BJ (cell line): Measurements from ENCODE around the gene FASTKD3. TPM values are rescaled to one million over a fixed set of nuclear protein-coding genes. Genes with fewer than 3 reads are reported as not detected.
"Not testable (repeated sequence)": the region's sequence is repeated elsewhere in the genome, so short reads cannot be mapped to it uniquely, and the experiment has no call there.

Source experiments
- CTCF ChIA-PET: fragments of 350-600 bp; formaldehyde crosslinking; extraction: SDS; loops from one replicate; lab custom pipeline; 2021; ENCODE audit warnings: antibody characterized with exemption, inconsistent platforms; lab: Yijun Ruan, JAX
- POLR2A ChIA-PET: fragments of 300-600 bp; sonication (Branson Sonifier 250); formaldehyde crosslinking; extraction: SDS; loops from one replicate; lab custom pipeline; 2021; ENCODE audit warnings: antibody characterized with exemption; lab: Charles Lee
- DNase-seq: peaks from one replicate; pipeline ENCODE4 v3.0.0-alpha.2; 2011; ENCODE audit warnings: low read depth
- H3K27me3 ChIP-seq: 2 replicates; pipeline ENCODE4 v1.6.0; 2011; ENCODE audit warnings: low read length; ENCODE audit not compliant: control insufficient read depth, insufficient read depth
- H3K36me3 ChIP-seq: 2 replicates; pipeline ENCODE4 v1.5.1; 2011; ENCODE audit warnings: low read length; ENCODE audit not compliant: control insufficient read depth, insufficient read depth
- H3K4me3 ChIP-seq: 2 replicates; pipeline ENCODE4 v1.5.1; 2011; ENCODE audit warnings: low read depth, mild to moderate bottlenecking, control low read depth, low read length
- polyA minus RNA-seq: library from RNA; depleted of rRNA, polyadenylated mRNA; stranded (reverse); fragments of >200 nt; gene quantifications from 2 replicates; pipeline ENCODE4 v1.2.3, GENCODE V29; 2011; rRNA and poly(A)+ RNA removed
- polyA plus RNA-seq: library from polyadenylated mRNA; depleted of rRNA; stranded (reverse); fragments of >200 nt; gene quantifications from 2 replicates; pipeline ENCODE4 v1.2.3, GENCODE V29; 2011; rRNA removed
- TF ChIP-seq, protein P1 (sequence below): IDR thresholded peaks from 2 replicates; pipeline ENCODE4 v1.5.1; 2011; ENCODE audit warnings: low read depth, mild to moderate bottlenecking, control low read depth, inconsistent platforms, low read length, moderate library complexity; ENCODE audit not compliant: insufficient read depth

The FASTKD3 gene, protein sequence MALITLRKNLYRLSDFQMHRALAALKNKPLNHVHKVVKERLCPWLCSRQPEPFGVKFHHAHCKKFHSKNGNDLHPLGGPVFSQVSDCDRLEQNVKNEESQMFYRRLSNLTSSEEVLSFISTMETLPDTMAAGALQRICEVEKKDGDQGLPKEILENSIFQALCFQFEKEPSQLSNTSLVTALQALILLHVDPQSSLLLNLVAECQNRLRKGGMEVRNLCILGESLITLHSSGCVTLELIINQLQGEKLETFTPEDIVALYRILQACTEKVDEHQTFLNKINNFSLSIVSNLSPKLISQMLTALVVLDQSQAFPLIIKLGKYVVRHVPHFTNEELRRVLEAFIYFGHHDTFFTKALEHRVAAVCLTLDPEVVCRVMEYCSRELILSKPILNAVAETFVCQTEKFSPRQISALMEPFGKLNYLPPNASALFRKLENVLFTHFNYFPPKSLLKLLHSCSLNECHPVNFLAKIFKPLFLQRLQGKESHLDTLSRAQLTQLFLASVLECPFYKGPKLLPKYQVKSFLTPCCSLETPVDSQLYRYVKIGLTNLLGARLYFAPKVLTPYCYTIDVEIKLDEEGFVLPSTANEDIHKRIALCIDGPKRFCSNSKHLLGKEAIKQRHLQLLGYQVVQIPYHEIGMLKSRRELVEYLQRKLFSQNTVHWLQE
- polyA plus RNA-seq (5.6 and 9.2 TPM in 2 replicates), polyA minus RNA-seq (1.7 and 3.0 TPM in 2 replicates)

DNA sequence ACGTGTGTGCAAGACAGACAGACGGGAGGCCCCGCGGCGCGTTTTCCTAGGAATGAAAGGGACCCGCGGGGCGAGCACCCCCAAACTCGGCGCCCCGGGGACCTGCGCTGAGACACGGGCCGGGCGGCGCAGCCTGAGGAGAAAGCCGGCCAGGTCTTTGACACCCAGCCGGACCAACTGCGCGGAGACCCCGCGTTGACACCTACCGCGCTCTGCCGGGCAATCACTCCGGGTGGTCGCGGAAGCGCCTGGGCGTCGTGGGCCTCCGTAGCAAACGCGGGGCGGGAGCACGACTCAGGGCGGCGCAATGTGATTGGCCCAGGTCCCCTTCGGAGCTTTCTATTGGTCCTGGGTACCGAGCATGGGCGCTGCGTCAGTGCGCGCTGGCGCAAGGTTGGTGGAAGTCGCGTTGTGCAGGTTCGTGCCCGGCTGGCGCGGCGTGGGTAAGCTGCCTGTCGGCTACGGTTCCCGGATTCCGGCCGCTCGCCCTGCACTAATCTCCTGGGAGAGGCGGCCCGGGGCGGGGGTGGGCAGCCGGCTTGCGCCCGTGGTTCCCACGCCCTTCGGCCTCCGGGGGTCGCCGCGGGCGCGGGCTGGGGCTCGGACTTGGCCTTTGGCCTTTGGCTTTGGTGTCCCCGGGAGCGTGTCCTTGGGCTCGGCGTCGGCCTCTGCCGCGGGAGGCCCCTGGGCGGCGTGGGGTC, at the start of gene FASTKD3, which contains the start of gene MTRR:
TSS of gene FASTKD3 (minus strand) at position 259 of the 701 bp plus-strand sequence. CDS start 948 bp downstream, outside the sequence.
TSS of gene MTRR (plus strand) at position 376 of the 701 bp plus-strand sequence. CDS start 1,647 bp downstream, outside the sequence.
- POLR2A ChIA-PET = no interaction called here
- H3K36me3 ChIP-seq = 0 out of 2 replicates have a peak, but pooled peaks cover 1% of the 10 kb centered on the region

DNA sequence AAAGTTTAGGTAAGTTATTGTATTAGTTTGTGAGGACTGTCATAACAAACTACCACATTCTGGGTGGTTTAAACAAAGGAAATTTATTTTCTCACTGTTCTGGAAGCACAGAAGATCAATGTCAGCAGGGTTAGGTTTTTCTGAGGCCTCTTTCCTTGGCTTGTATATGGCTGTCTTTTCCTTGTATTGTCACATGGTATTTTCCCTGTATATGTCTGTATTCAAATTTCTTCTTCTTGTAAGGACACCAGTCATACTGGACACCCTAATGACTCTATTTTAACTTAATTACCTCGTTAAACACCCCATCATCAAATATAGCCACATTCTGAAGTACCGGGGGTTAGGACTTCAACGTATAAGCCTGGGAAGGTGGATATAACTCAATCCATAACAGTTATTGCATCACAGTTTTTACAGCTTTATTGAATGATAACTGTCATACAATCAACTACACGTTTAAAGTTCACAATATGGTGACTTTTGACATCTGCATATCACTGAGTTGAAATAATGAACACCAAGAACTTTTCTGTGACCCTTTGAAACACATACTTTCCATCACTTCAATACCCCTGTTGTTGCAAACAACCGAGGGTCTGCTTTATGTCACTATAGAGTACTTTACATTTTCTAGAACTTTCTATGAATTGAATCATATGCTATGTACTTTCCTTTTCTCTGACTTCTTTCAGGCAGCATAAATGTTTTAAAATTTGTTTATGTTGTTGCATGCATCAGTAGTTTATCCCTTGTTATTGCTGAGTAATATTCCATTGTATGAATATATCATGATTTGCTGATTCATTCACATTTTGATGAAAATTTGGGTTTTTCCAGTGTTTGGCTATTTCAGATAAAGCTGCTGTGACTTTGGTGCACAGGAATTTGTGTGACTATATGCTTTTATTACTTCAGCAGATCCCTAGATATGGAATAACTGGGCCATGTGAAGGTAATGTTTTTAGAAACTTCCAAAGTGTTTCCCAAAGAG, 48.6 kb upstream of the FASTKD3 start:
- TF ChIP-seq, protein P1, sequence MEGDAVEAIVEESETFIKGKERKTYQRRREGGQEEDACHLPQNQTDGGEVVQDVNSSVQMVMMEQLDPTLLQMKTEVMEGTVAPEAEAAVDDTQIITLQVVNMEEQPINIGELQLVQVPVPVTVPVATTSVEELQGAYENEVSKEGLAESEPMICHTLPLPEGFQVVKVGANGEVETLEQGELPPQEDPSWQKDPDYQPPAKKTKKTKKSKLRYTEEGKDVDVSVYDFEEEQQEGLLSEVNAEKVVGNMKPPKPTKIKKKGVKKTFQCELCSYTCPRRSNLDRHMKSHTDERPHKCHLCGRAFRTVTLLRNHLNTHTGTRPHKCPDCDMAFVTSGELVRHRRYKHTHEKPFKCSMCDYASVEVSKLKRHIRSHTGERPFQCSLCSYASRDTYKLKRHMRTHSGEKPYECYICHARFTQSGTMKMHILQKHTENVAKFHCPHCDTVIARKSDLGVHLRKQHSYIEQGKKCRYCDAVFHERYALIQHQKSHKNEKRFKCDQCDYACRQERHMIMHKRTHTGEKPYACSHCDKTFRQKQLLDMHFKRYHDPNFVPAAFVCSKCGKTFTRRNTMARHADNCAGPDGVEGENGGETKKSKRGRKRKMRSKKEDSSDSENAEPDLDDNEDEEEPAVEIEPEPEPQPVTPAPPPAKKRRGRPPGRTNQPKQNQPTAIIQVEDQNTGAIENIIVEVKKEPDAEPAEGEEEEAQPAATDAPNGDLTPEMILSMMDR = no peak
- Histone ChIP-seq H3K4me3 (no peak overlapping the region), H3K27me3 (no peaks in the 10 kb centered on the region), H3K36me3 (no peaks in the 10 kb centered on the region)
- ChIA-PET CTCF (interaction anchor here (1.0 kb wide), 1 partner anchor 11 kb away, joined by 3 read pairs; no protein-coding TSS in a partner anchor), POLR2A (no interaction called here)
- no peak for DNase-seq

More for the DNA sequence above, at the start of gene FASTKD3, which contains the start of gene MTRR:
- CTCF ChIA-PET = interaction anchor here (0.9 to 2.4 kb wide), 4 partner anchors 12 to 57 kb away, joined by 3 to 10 read pairs (median 3); no protein-coding TSS in a partner anchor
- Histone ChIP-seq H3K27me3 (no peaks in the 10 kb centered on the region), H3K4me3 (peak within 1 kb of the TSS; percentile 92)
- peak; percentile 45 for DNase-seq
- TF ChIP-seq, protein P1 = no peak

DNA sequence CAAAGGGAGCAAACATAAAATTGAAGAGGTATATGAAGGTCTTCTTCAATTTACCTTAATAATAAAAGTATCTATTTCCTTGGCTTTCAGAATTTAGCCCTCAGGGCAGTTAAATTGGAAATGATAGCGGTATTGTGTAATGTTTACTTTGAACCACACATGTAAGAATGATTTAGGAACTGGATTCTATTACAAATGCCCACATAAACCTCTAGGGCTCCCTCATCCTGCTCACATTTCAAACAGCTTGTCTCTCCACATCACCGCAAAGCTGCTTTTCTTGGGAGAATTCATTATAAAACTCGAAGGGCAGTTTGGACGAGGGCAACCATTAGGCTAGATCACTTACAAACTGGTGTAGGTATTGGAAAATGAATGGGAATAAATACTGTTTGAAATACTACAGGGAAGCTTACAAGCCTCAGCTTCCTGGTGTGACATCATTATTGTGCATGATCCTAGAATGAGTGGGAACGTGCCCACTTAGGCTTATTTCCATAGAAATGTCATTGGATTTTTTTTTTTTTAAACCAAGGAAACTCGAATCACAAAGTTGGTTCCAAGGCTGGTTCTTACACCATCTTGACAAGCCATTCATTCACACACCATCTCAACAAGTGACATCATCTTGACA, 47.5 kb upstream of the FASTKD3 start:
- POLR2A ChIA-PET = no interaction called here
- Histone ChIP-seq H3K27me3 (no peaks in the 10 kb centered on the region), H3K36me3 (no peaks in the 10 kb centered on the region), H3K4me3 (no peak overlapping the region)
- DNase-seq = no peak
- TF ChIP-seq, protein P1 = 0 out of 2 replicates have a peak, but pooled peaks have one; percentile 2
- CTCF ChIA-PET = interaction anchor here (1.0 to 3.5 kb wide), 4 partner anchors 10 to 30 kb away, joined by 3 to 16 read pairs (median 4); no protein-coding TSS in a partner anchor

DNA sequence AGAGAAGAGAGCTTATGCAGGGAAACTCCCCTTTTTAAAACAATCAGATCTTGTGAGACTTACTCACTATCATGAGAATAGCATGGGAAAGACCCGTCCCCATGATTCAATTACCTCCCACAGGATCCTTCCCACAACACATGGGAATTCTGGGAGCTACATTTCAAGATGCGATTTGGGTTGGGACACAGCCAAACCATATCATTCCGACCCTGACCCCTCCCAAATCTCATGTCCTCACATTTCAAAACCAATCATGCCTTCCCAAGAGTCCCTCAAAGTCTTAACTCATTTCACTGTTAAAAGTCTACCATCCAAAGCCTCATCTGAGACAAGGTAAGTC, 42.6 kb upstream of the FASTKD3 start:
- H3K4me3 ChIP-seq, H3K27me3 ChIP-seq, DNase-seq, H3K36me3 ChIP-seq, POLR2A ChIA-PET: not testable (repeated sequence)
- CTCF ChIA-PET = interaction anchor here (1.4 to 2.6 kb wide), 2 partner anchors 11 to 16 kb away, joined by 6 to 9 read pairs; no protein-coding TSS in a partner anchor
